Activated naive CD4-positive, alpha-beta T cell treated with anti-CD3 and anti-CD28 coated beads, Interleukin-2, amount 10 ng/mL, durations not matched to agents 7 days and 5 days (primary cell): ENCODE data around the gene MAT2B.

Experiments used
- CTCF ChIA-PET: fragments of 350-600 bp; sonication (Branson Sonifier 250); formaldehyde crosslinking; loops from one replicate; lab custom pipeline; 2021; ENCODE audit warnings: antibody characterized with exemption; lab: Charles Lee
- DNase-seq: peaks from one replicate; pipeline ENCODE4 v3.0.0-alpha.2; 2020
- H3K27ac Mint-ChIP-seq: one replicate; pipeline ENCODE4 v1.8.0; 2021; ENCODE audit warnings: mild to moderate bottlenecking, moderate library complexity, mixed read lengths
- H3K27me3 Mint-ChIP-seq: one replicate; pipeline ENCODE4 v1.8.0; 2021; ENCODE audit warnings: mild to moderate bottlenecking, mixed read lengths
- H3K36me3 Mint-ChIP-seq: one replicate; pipeline ENCODE4 v1.8.0; 2021; ENCODE audit warnings: mixed read lengths
- H3K4me1 Mint-ChIP-seq: one replicate; pipeline ENCODE4 v1.8.0; 2021; ENCODE audit warnings: mixed read lengths
- H3K4me3 Mint-ChIP-seq: one replicate; pipeline ENCODE4 v1.8.0; 2021; ENCODE audit warnings: mild to moderate bottlenecking, moderate library complexity, mixed read lengths
- H3K9me3 Mint-ChIP-seq: one replicate; pipeline ENCODE4 v1.8.0; 2021; ENCODE audit warnings: mixed read lengths

MAT2B gene

DNA sequence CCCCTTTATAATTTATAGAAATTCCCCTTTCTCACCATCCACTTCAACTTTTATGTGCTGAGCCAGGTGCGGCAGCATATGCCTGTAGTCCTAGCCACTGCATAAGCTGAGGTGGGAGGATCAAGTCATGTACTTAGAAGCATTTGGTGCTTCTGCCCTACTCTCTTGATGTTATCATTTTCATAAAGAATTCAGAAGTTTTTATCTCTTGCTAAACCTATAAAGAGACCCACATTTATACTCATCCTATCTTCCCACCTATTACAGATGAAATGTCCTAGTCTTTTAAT is 26.5 kb upstream of the MAT2B start:
- no peaks in the 10 kb centered on the region for H3K4me1 Mint-ChIP-seq
- H3K4me3 Mint-ChIP-seq = no peak overlapping the region
- CTCF ChIA-PET = no interaction called here
- H3K9me3 Mint-ChIP-seq = no peaks in the 10 kb centered on the region
- H3K27me3 Mint-ChIP-seq = no peaks in the 10 kb centered on the region
- no peak overlapping the region for H3K27ac Mint-ChIP-seq
- H3K36me3 Mint-ChIP-seq = peaks cover 71% of the 10 kb centered on the region
- no peak for DNase-seq

DNA sequence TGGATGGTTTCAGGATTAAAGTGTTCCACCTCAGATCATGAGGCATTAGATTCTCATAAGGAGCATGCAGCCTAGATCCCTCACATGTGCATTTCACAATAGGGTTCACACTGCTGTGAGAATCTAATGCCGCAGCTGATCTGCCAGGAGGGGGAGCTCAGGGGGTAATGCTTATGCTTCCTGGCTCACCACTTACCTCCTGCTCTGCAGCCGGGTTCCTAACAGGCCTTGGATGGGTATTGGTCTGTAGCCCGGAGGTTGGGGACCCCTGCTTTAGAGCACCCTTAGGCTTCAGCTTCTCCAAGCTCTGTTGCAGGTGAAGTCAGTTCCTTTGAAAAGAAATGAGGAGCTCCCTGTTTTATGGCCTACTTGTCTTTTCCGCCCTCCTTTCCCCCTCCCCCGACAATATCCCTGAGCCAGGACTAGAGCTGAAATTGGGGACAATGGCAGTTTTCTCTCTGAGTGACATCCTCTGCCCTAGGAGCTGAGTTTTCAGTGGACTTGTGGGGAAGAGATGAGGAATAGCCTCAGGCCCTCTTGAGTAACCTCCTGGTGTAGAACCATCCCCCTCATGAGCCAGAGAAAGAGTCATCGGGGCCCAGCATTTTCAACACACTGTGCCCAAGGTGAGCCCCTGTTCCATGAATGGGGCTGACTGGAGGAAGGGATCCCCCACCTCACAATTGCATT is 16.2 kb upstream of the MAT2B start:
- peak overlapping the region; percentile 67 for H3K27ac Mint-ChIP-seq
- no peaks in the 10 kb centered on the region for H3K27me3 Mint-ChIP-seq
- CTCF ChIA-PET = interaction anchor here (1.0 to 2.6 kb wide), 3 partner anchors 10 to 15 kb away, joined by 3 to 6 read pairs (median 5); no protein-coding TSS in a partner anchor
- no peaks in the 10 kb centered on the region for H3K9me3 Mint-ChIP-seq
- H3K4me1 Mint-ChIP-seq = no peaks in the 10 kb centered on the region
- peaks cover 56% of the 10 kb centered on the region for H3K36me3 Mint-ChIP-seq
- no peak overlapping the region for H3K4me3 Mint-ChIP-seq
- peak; percentile 54 for DNase-seq

DNA sequence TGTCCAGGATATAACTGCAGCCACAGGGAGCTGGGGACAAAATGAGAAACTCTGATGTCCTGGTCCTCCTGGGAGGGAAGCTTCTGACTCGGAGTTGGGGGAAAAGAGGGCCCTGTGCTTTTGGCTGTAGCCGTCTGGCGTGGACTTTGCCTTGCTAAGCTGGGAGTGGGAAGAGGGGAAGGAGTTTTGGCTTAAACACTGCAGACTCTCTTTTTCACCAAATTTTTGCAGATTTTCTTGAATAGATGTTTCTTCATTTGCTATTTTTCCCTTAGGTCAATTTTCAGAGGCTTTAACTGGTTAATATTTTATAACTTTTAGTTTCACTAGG is 15.7 kb upstream of the MAT2B start:
- Mint-ChIP-seq H3K4me1 (no peaks in the 10 kb centered on the region), H3K4me3 (no peak overlapping the region), H3K36me3 (peaks cover 53% of the 10 kb centered on the region), H3K27me3 (no peaks in the 10 kb centered on the region), H3K9me3 (no peaks in the 10 kb centered on the region), H3K27ac (no peak overlapping the region)
- CTCF ChIA-PET = interaction anchor here (1.0 to 2.6 kb wide), 3 partner anchors 10 to 15 kb away, joined by 3 to 6 read pairs (median 5); no protein-coding TSS in a partner anchor
- no peak for DNase-seq

- CTCF ChIA-PET = no interaction called here
- Mint-ChIP-seq H3K27me3 (no peaks in the 10 kb centered on the region), H3K4me3 (no peak overlapping the region), H3K9me3 (no peaks in the 10 kb centered on the region), H3K36me3 (peaks cover 16% of the 10 kb centered on the region), H3K27ac (no peak overlapping the region), H3K4me1 (no peaks in the 10 kb centered on the region)
- DNase-seq = no peak
Observed at GRCh38 chr5:163496286-163496685, 9.1 kb upstream of the MAT2B start.

- CTCF ChIA-PET = no interaction called here
- H3K4me1 Mint-ChIP-seq = peaks cover under 1% of the 10 kb centered on the region
- no peak overlapping the region for H3K27ac Mint-ChIP-seq
Observed at GRCh38 chr5:163497315-163497714, 8.1 kb upstream of the MAT2B start.

DNA sequence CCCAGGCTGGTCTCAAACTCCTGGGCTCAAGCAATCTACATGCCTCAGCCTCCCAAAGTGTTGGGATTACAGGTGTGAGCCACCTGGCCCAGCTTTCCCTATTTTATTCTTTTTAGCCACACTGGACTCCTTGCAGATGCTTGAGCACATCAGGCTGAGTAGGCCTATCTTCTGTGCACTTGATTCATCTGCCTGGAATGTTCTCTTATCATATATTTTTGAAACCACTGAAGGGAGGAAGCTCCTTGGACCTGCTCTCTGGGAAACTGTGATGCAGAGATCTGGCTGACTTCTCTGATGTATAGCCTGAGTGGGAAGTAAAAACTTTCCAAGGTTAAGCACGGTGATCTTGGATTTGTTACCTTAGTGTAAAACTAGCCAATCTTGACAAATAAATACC is 6.5 kb upstream of the MAT2B start:
- H3K27ac Mint-ChIP-seq = no peak overlapping the region
- CTCF ChIA-PET = interaction anchor here (2.3 kb wide), 1 partner anchor 9 kb away, joined by 6 read pairs; no protein-coding TSS in a partner anchor
- peaks cover 3% of the 10 kb centered on the region for H3K36me3 Mint-ChIP-seq
- DNase-seq = no peak
- no peak overlapping the region for H3K4me3 Mint-ChIP-seq
- no peaks in the 10 kb centered on the region for H3K9me3 Mint-ChIP-seq
- H3K27me3 Mint-ChIP-seq = no peaks in the 10 kb centered on the region
- H3K4me1 Mint-ChIP-seq = peaks cover 11% of the 10 kb centered on the region

More at GRCh38 chr5:163497315-163497714, 8.1 kb upstream of the MAT2B start:
- Mint-ChIP-seq H3K27me3 (no peaks in the 10 kb centered on the region), H3K36me3 (peaks cover 10% of the 10 kb centered on the region), H3K9me3 (no peaks in the 10 kb centered on the region), H3K4me3 (no peak overlapping the region)
- no peak for DNase-seq

GRCh38 chr5:163502521-163502920 is 2.9 kb upstream of the MAT2B start:
- H3K4me1 Mint-ChIP-seq = peaks cover 18% of the 10 kb centered on the region
- no peaks in the 10 kb centered on the region for H3K9me3 Mint-ChIP-seq
- H3K27me3 Mint-ChIP-seq = no peaks in the 10 kb centered on the region
- peak overlapping the region; percentile 99 for H3K27ac Mint-ChIP-seq
- no peak for DNase-seq
- peak overlapping the region; percentile 94 for H3K4me3 Mint-ChIP-seq
- peaks cover 11% of the 10 kb centered on the region for H3K36me3 Mint-ChIP-seq
- CTCF ChIA-PET = interaction anchor here (0.9 to 1.9 kb wide), 8 partner anchors 11 to 94 kb away, joined by 3 to 7 read pairs (median 4); partner anchors contain the start of genes CCNG1 and HMMR

DNA sequence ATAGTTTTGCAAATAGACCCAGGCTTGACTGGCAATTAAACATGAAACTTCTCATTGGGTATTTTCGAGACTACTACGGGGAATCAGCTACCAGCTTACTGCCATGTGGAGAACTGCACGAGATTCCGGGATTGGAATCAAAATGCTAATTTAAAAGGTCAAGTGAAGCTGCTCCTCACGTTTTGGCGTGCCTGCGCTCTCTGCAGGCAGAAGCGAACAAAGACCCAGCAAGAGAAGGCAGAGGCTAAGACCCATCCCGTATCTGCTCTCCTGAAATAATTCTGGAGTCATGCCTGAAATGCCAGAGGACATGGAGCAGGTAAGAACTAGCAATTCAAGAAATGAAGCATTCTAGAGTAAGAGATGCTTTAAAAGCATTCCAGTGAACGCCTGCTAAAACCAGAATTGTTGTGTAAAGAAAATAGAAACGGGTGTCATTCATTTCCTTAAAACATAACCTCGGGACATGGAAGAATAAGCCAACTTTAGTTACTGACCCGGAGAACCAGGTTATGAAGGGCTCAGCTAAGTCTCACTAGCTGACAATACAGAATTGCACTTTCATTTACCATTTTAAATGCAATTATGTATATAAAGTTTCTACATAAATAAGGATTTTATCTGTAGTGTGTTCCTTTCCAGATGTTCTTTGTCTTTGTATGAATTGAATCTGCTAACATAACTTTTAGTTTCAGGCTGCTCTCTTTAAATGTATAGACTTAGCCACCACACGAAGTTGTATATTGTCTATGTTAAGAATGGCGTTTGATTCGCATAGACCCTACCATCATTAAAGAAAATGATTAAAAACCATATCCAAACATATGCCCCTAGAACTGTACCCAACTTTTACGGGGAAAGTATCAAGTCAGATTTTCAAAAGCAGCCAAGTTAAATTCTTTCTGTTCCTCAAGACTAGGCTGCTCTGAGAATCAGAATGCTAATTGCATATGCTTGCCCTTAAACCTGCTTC is 2.0 kb upstream of the MAT2B start:
- peaks cover 27% of the 10 kb centered on the region for H3K4me1 Mint-ChIP-seq
- CTCF ChIA-PET = interaction anchor here (0.9 to 1.9 kb wide), 9 partner anchors 12 to 95 kb away, joined by 3 to 7 read pairs (median 3); partner anchors contain the start of genes CCNG1 and HMMR
- peak overlapping the region; percentile 99 for H3K27ac Mint-ChIP-seq
- H3K4me3 Mint-ChIP-seq = peak overlapping the region; percentile 94
- peaks cover 14% of the 10 kb centered on the region for H3K36me3 Mint-ChIP-seq
- H3K9me3 Mint-ChIP-seq = no peaks in the 10 kb centered on the region
- H3K27me3 Mint-ChIP-seq = no peaks in the 10 kb centered on the region
- DNase-seq = peak; percentile 58

DNA sequence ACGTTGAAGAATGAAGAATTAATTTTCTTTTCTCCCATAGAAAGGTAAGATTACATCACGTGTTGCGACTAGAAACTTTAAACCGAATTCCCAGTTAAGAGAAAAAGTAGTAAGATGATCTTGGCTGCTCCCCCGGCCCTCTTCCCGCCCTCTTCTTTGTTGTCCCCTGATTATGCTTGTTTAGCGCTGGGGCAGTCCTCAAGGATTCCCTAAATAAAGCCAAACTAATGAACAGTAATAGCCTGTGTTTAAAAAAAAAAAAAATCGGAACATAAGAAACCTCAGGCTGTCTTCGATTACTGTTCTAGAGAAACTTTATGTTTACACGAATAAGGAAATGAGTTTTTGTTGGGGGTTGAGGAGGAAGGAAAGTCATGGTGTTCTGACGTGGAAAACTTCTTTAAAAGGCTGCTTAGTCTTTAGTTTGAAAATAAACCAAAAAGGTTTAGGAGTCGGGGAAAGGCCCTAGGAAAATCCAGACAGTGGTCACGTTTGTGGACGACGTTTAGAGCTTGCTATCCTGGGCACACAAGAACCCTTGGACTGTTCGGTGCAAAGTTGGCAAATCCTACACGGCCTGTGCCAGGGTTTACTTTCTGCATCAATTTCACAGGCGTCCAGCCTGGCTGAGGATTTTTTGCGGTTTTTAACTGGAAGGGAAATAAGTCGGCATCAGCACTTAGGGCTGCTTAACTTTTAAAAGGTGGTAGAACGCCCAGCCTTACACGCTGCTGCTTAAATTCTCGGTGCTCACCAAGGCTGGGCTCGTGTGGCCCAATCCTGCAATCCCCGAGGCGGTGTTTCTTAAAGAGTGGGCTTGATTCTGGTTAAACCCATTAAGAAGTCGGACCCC is 1.1 kb upstream of the MAT2B start:
- CTCF ChIA-PET = interaction anchor here (0.7 to 1.8 kb wide), 5 partner anchors 15 to 47 kb away, joined by 3 to 5 read pairs (median 4); no protein-coding TSS in a partner anchor
- peak overlapping the region; percentile 94 for H3K4me3 Mint-ChIP-seq

DNA sequence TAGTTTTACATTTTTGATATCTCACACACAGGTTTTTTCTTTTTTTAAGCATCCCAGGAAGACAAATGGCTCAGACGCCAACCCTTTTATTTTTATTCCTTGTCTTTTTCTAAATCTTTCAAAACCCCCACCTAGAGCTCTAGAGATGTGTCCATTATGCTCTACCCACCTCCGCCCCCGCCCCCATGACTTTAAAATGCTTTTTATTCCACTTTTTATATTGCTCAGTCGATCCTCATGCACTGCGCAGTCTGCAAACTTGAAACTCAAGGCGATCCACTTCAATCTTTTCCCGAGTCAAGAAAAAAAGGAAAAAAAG is 411 bp upstream of the MAT2B start:
- DNase-seq = no peak
- no peaks in the 10 kb centered on the region for H3K27me3 Mint-ChIP-seq
- H3K4me3 Mint-ChIP-seq = peak overlapping the region; percentile 94
- H3K27ac Mint-ChIP-seq = peak overlapping the region; percentile 99
- H3K36me3 Mint-ChIP-seq = peaks cover 22% of the 10 kb centered on the region
- no peaks in the 10 kb centered on the region for H3K9me3 Mint-ChIP-seq
- CTCF ChIA-PET = interaction anchor here (0.7 to 1.8 kb wide), 3 partner anchors 31 to 340 kb away, joined by 3 to 4 read pairs (median 4); no protein-coding TSS in a partner anchor
- peaks cover 43% of the 10 kb centered on the region for H3K4me1 Mint-ChIP-seq

More for the DNA sequence above, 1.1 kb upstream of the MAT2B start:
- Mint-ChIP-seq H3K27me3 (no peaks in the 10 kb centered on the region), H3K36me3 (peaks cover 19% of the 10 kb centered on the region), H3K27ac (peak overlapping the region; percentile 99), H3K9me3 (no peaks in the 10 kb centered on the region), H3K4me1 (peaks cover 36% of the 10 kb centered on the region)
- peak; percentile 51 for DNase-seq

GRCh38 chr5:163506095-163506457 is 657 bp downstream of the MAT2B start:
- CTCF ChIA-PET = interaction anchor here (1.8 kb wide), 1 partner anchor 32 kb away, joined by 4 read pairs; no protein-coding TSS in a partner anchor
- peaks cover 54% of the 10 kb centered on the region for H3K4me1 Mint-ChIP-seq
- H3K9me3 Mint-ChIP-seq = no peaks in the 10 kb centered on the region

DNA sequence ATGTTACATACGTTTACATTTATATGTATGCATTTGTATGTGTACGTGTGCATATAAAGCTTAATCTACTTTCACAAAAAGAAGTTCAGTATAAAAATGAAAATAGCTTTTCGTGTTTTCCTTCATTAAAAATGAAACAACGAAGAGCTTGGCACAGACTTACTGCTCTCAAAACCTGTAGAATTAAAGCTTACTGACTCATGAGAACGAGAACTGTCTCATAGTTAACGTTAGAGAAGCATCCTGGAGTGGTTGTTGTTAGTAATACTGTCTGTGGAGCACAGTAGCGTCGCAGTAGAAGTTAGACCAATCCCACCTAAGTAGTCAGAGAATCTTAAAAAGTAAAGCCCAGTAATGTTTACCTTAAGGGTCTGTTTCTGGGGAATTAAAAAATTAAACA is 1.3 kb downstream of the MAT2B start:
- Mint-ChIP-seq H3K27ac (peak overlapping the region; percentile 99), H3K4me3 (peak overlapping the region; percentile 94), H3K36me3 (peaks cover 29% of the 10 kb centered on the region), H3K27me3 (no peaks in the 10 kb centered on the region), H3K9me3 (no peaks in the 10 kb centered on the region), H3K4me1 (peaks cover 54% of the 10 kb centered on the region)
- CTCF ChIA-PET = no interaction called here
- no peak for DNase-seq

More at GRCh38 chr5:163506095-163506457, 657 bp downstream of the MAT2B start:
- Mint-ChIP-seq H3K27ac (peak overlapping the region; percentile 99), H3K4me3 (peak overlapping the region; percentile 94), H3K36me3 (peaks cover 29% of the 10 kb centered on the region), H3K27me3 (no peaks in the 10 kb centered on the region)
- DNase-seq = peak; percentile 25

- Mint-ChIP-seq H3K27ac (peak overlapping the region; percentile 99), H3K9me3 (no peaks in the 10 kb centered on the region), H3K36me3 (peaks cover 46% of the 10 kb centered on the region), H3K27me3 (no peaks in the 10 kb centered on the region), H3K4me1 (peaks cover 53% of the 10 kb centered on the region), H3K4me3 (peak overlapping the region; percentile 94)
- CTCF ChIA-PET = interaction anchor here (1.2 to 1.7 kb wide), 2 partner anchors 8 to 36 kb away, joined by 3 to 6 read pairs; no protein-coding TSS in a partner anchor
- DNase-seq = no peak
Observed at GRCh38 chr5:163508753-163509152, 3.3 kb downstream of the MAT2B start.
